IPS-NIHi7 (cell line): Measurements from ENCODE around the gene GAK.
A peak's percentile ranks its signal among the peaks of the same experiment; 100 is the strongest.
"Not testable (repeated sequence)": the region's sequence is repeated elsewhere in the genome, so short reads cannot be mapped to it uniquely, and the experiment has no call there.

ENCODE experiments used
- DNase-seq: peaks from one replicate; pipeline ENCODE4 v3.0.0; 2012; ENCODE audit warnings: mixed read lengths; ENCODE audit errors: extremely low spot score

GAK gene

GRCh38 chr4:926538-926937 lies 5.6 kb downstream of the GAK start:
- DNase-seq, result peak; percentile 82

GRCh38 chr4:925771-926500 lies 6.2 kb downstream of the GAK start:
- DNase-seq, result no peak

- DNase-seq, result no peak
Measured at GRCh38 chr4:925171-925570, 6.9 kb downstream of the GAK start.

- DNase-seq, result no peak
Measured at GRCh38 chr4:924107-925096, 7.7 kb downstream of the GAK start.

- DNase-seq, result no peak
Measured at GRCh38 chr4:921830-922331, 10.2 kb downstream of the GAK start.

- not testable (repeated sequence) for DNase-seq
Measured at GRCh38 chr4:919004-919680, 13.0 kb downstream of the GAK start.

- DNase-seq, result not testable (repeated sequence)
Measured at GRCh38 chr4:918591-918990, 13.5 kb downstream of the GAK start.

- DNase-seq, result no peak
Measured at GRCh38 chr4:917992-918391, 14.1 kb downstream of the GAK start.

- DNase-seq, result no peak
Measured at GRCh38 chr4:917466-917865, 14.7 kb downstream of the GAK start.

GRCh38 chr4:915595-915994 lies 16.5 kb downstream of the GAK start:
- no peak for DNase-seq

GRCh38 chr4:915041-915474 lies 17.1 kb downstream of the GAK start:
- DNase-seq, result no peak

GRCh38 chr4:914531-914930 lies 17.6 kb downstream of the GAK start:
- DNase-seq, result no peak

- DNase-seq, result no peak
Measured at GRCh38 chr4:913280-913618, 18.9 kb downstream of the GAK start.

- no peak for DNase-seq
Measured at GRCh38 chr4:912548-913279, 19.4 kb downstream of the GAK start.

- no peak for DNase-seq
Measured at GRCh38 chr4:911871-912490, 20.1 kb downstream of the GAK start.

- no peak for DNase-seq
Measured at GRCh38 chr4:911221-911751, 20.8 kb downstream of the GAK start.

GRCh38 chr4:910366-911091 lies 21.6 kb downstream of the GAK start:
- DNase-seq, result no peak

GRCh38 chr4:909821-910220 lies 22.3 kb downstream of the GAK start:
- DNase-seq, result no peak

- no peak for DNase-seq
Measured at GRCh38 chr4:909131-909571, 23.0 kb downstream of the GAK start.
